GM21360 (cell line): ENCODE results near the gene CFP.
"Not testable (repeated sequence)": the region's sequence is repeated elsewhere in the genome, so short reads cannot be mapped to it uniquely, and the experiment has no call there.

Source experiments
- ATAC-seq: cut with Tn5 transposase; IDR thresholded peaks from one replicate; pipeline ENCODE4 v1.9.1; 2021; ENCODE audit warnings: mild to moderate bottlenecking, moderate library complexity; ENCODE audit not compliant: unreplicated experiment

The CFP gene

GRCh38 chrX:47607091-47607490 lies 22.6 kb downstream of the CFP start:
- no peak for ATAC-seq

- ATAC-seq, result no peak
Measured at GRCh38 chrX:47605024-47605423, 24.7 kb downstream of the CFP start.

- not testable (repeated sequence) for ATAC-seq
Measured at GRCh38 chrX:47603125-47603524, 26.6 kb downstream of the CFP start.

- ATAC-seq, result no peak
Measured at GRCh38 chrX:47597222-47597621, 32.5 kb downstream of the CFP start.

GRCh38 chrX:47596256-47596655 lies 33.5 kb downstream of the CFP start:
- no peak for ATAC-seq

GRCh38 chrX:47595716-47596251 lies 33.9 kb downstream of the CFP start:
- ATAC-seq, result no peak

- ATAC-seq, result no peak
Measured at GRCh38 chrX:47593522-47593921, 36.2 kb downstream of the CFP start.

- no peak for ATAC-seq
Measured at GRCh38 chrX:47590984-47591383, 38.7 kb downstream of the CFP start.

- ATAC-seq, result no peak
Measured at GRCh38 chrX:47587906-47588735, 41.6 kb downstream of the CFP start.

GRCh38 chrX:47587091-47587891 lies 42.4 kb downstream of the CFP start:
- no peak for ATAC-seq

GRCh38 chrX:47586043-47586787 lies 43.5 kb downstream of the CFP start:
- no peak for ATAC-seq

- ATAC-seq, result no peak
Measured at GRCh38 chrX:47585273-47585672, 44.5 kb downstream of the CFP start.

- no peak for ATAC-seq
Measured at GRCh38 chrX:47584714-47585113, 45.0 kb downstream of the CFP start.

GRCh38 chrX:47583240-47583861 lies 46.4 kb downstream of the CFP start:
- ATAC-seq, result no peak

- ATAC-seq, result peak; percentile 80
Measured at GRCh38 chrX:47581731-47582647, 47.7 kb downstream of the CFP start, which contains the start of gene TIMP1. TSS of gene TIMP1 (plus strand) at chrX:47582436. CDS start at chrX:47583416, 980 bp downstream.

- ATAC-seq, result no peak
Measured at GRCh38 chrX:47579537-47579936, 50.2 kb downstream of the CFP start.

- ATAC-seq, result no peak
Measured at GRCh38 chrX:47578692-47579091, 51.0 kb downstream of the CFP start.

- ATAC-seq, result no peak
Measured at GRCh38 chrX:47577901-47578300, 51.8 kb downstream of the CFP start.

GRCh38 chrX:47577424-47577823 lies 52.3 kb downstream of the CFP start:
- ATAC-seq, result no peak
